A549 (cell line): ENCODE data around the gene COL5A1.

Source experiments
- EP300 ChIP-seq, 2 experiments: fragments of >200 bp; sonication (Bioruptor Twin); formaldehyde crosslinking; IDR thresholded peaks; 2 replicates in 1 of 2; 3 replicates in 1 of 2; pipeline ENCODE4 v1.6.1; 2016 to 2017
- HOXB13 ChIP-seq: fragments of 250-450 bp; sonication (Bioruptor Pico); IDR thresholded peaks from 2 replicates; pipeline ENCODE4 v1.5.0; 2020; ENCODE audit warnings: low read depth, mild to moderate bottlenecking, moderate library complexity
- JUN ChIP-seq, 2 experiments: fragments of >200 bp; sonication (Bioruptor Twin); formaldehyde crosslinking; IDR thresholded peaks; 2 replicates in 1 of 2; 3 replicates in 1 of 2; pipeline ENCODE4 v1.6.1; 2016 to 2017
- MAFK ChIP-seq: fragments of 450-650 bp; IDR thresholded peaks from 2 replicates; pipeline ENCODE4 v1.6.1; 2014; ENCODE audit not compliant: partially characterized antibody
- MAZ ChIP-seq: fragments of 150-350 bp; IDR thresholded peaks from 2 replicates; pipeline ENCODE4 v1.6.1; 2014; ENCODE audit warnings: antibody characterized with exemption, low read depth, low read length, borderline replicate concordance
- NR3C1 ChIP-seq: fragments of >200 bp; sonication (Bioruptor Twin); formaldehyde crosslinking; IDR thresholded peaks from 3 replicates; pipeline ENCODE4 v1.6.1; 2017
- POLR2A ChIP-seq: IDR thresholded peaks from 2 replicates; pipeline ENCODE4 v1.6.1; 2012; ENCODE audit warnings: mild to moderate bottlenecking, low read length
- RNF2 ChIP-seq: fragments of 200-600 bp; sonication (generic); IDR thresholded peaks from 2 replicates; pipeline ENCODE4 v1.6.1; 2016; ENCODE audit warnings: low read depth, mild to moderate bottlenecking, antibody characterized with exemption, moderate library complexity, borderline replicate concordance
- SREBF2 ChIP-seq: fragments of 450-650 bp; IDR thresholded peaks from 2 replicates; pipeline ENCODE4 v1.6.1; 2014; ENCODE audit warnings: mild to moderate bottlenecking, moderate library complexity
- TFCP2L1 ChIP-seq: fragments of 250-450 bp; sonication (Bioruptor Pico); IDR thresholded peaks from 2 replicates; pipeline ENCODE4 v1.5.0; 2021; ENCODE audit warnings: mild to moderate bottlenecking
- TF ChIP-seq, protein P1 (sequence below): fragments of >200 bp; sonication (Bioruptor Twin); formaldehyde crosslinking; IDR thresholded peaks from 3 replicates; pipeline ENCODE4 v1.5.1; 2016

DNA sequence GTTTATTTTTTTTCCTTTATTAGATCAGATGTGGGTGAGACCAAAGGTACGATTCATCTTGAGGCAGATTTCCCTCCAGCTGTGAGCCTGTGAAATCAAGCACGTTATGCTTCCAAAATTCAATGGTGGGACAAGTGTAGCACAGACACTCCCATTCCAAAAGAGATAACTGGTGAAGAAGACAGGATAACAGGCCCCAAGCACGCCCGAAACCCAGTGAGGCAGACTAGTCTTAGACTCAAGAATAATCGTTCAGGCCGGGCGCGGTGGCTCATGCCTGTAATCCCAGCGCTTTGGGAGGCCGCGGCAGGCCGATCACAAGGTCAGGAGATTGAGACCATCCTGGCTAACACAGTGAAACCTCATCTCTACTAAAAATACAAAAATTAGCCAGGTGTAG, 36.8 kb upstream of the COL5A1 start:
- TF ChIP-seq MAZ (no peak), JUN (IDR thresholded peaks at IDR 0.05) (no peak), MAFK (no peak), POLR2A (no peak), HOXB13 (no peak), SREBF2 (no peak), EP300 (IDR thresholded peaks at IDR 0.05) (no peak), NR3C1 (no peak), RNF2 (no peak), TFCP2L1 (CRISPR knock-in tag) (no peak)
- TF ChIP-seq, protein P1, sequence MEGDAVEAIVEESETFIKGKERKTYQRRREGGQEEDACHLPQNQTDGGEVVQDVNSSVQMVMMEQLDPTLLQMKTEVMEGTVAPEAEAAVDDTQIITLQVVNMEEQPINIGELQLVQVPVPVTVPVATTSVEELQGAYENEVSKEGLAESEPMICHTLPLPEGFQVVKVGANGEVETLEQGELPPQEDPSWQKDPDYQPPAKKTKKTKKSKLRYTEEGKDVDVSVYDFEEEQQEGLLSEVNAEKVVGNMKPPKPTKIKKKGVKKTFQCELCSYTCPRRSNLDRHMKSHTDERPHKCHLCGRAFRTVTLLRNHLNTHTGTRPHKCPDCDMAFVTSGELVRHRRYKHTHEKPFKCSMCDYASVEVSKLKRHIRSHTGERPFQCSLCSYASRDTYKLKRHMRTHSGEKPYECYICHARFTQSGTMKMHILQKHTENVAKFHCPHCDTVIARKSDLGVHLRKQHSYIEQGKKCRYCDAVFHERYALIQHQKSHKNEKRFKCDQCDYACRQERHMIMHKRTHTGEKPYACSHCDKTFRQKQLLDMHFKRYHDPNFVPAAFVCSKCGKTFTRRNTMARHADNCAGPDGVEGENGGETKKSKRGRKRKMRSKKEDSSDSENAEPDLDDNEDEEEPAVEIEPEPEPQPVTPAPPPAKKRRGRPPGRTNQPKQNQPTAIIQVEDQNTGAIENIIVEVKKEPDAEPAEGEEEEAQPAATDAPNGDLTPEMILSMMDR, result no peak
